HG03457 (cell line): ENCODE data around the gene AGBL2.
"Not testable (repeated sequence)": the region's sequence is repeated elsewhere in the genome, so short reads cannot be mapped to it uniquely, and the experiment has no call there.

Experiments used
- ATAC-seq: cut with Tn5 transposase; IDR thresholded peaks from one replicate; pipeline ENCODE4 v1.9.1; 2021; ENCODE audit warnings: moderate number of reproducible peaks; ENCODE audit not compliant: unreplicated experiment

The AGBL2 gene

GRCh38 chr11:47640506-47640905 lies 74.7 kb downstream of the AGBL2 start:
- not testable (repeated sequence) for ATAC-seq

- not testable (repeated sequence) for ATAC-seq
These were observed 78.8 kb downstream of the AGBL2 start for GRCh38 chr11:47636331-47636730.

- ATAC-seq = no peak
These were observed 83.7 kb downstream of the AGBL2 start for GRCh38 chr11:47631473-47631872.

- ATAC-seq = no peak
These were observed 87.1 kb downstream of the AGBL2 start for GRCh38 chr11:47628026-47628425.

GRCh38 chr11:47626234-47626633 lies 88.9 kb downstream of the AGBL2 start:
- ATAC-seq = no peak

GRCh38 chr11:47620836-47621378 lies 94.3 kb downstream of the AGBL2 start:
- ATAC-seq = no peak

- no peak for ATAC-seq
These were observed 97.8 kb downstream of the AGBL2 start for GRCh38 chr11:47617417-47617809.

- ATAC-seq = no peak
These were observed 98.3 kb downstream of the AGBL2 start for GRCh38 chr11:47616726-47617416.

GRCh38 chr11:47615249-47615648 lies 99.9 kb downstream of the AGBL2 start:
- ATAC-seq = no peak

- peak; percentile 90 for ATAC-seq
These were observed 103.8 kb downstream of the AGBL2 start for GRCh38 chr11:47611348-47611794.

- no peak for ATAC-seq
These were observed 105.5 kb downstream of the AGBL2 start for GRCh38 chr11:47609675-47610074.
